ENCODE data around the gene KANSL1L. TPM values are rescaled to one million over a fixed set of nuclear protein-coding genes. Genes with fewer than 3 reads are reported as not detected.
"Not testable (repeated sequence)": the region's sequence is repeated elsewhere in the genome, so short reads cannot be mapped to it uniquely, and the experiment has no call there.

Gene KANSL1L
- total and polyA plus RNA-seq, 2 donors (not counting 1 experiment from before 2014, with no cell fraction given), result 7.3 to 26.1 TPM

DNA sequence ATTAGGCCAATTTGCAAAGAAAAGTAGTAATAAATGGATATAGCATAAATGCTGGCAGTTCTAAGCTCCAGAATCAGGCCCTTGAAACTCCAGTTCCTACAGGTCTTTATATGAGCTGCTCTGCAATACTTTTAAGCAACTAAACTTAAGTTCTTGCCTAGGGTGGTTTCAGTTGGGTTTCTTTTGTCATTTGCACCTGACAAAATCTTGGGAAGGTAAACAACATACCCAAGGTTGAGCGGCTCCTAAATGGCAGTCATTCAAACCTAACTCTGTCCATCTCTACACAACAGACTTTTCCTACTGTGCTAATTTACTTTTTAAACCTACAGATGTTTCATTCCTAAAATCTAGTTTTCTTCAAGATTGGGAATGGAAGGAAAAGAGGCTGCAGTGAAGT, 9.3 kb upstream of the KANSL1L start:
- no peaks in the 10 kb centered on the region for H3K36me3 ChIP-seq (ENCODE audit: control insufficient read depth, insufficient read depth, low read length)
- H3K27me3 ChIP-seq (ENCODE audit: control insufficient read depth, insufficient read depth, low read length), result no peaks in the 10 kb centered on the region
- no peak for DNase-seq (ENCODE audit: low read depth in 2 of 2)
- TF ChIP-seq, protein P1, sequence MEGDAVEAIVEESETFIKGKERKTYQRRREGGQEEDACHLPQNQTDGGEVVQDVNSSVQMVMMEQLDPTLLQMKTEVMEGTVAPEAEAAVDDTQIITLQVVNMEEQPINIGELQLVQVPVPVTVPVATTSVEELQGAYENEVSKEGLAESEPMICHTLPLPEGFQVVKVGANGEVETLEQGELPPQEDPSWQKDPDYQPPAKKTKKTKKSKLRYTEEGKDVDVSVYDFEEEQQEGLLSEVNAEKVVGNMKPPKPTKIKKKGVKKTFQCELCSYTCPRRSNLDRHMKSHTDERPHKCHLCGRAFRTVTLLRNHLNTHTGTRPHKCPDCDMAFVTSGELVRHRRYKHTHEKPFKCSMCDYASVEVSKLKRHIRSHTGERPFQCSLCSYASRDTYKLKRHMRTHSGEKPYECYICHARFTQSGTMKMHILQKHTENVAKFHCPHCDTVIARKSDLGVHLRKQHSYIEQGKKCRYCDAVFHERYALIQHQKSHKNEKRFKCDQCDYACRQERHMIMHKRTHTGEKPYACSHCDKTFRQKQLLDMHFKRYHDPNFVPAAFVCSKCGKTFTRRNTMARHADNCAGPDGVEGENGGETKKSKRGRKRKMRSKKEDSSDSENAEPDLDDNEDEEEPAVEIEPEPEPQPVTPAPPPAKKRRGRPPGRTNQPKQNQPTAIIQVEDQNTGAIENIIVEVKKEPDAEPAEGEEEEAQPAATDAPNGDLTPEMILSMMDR (conservative IDR thresholded peaks at IDR 0.05 in 1 of 2, IDR thresholded peaks at IDR 0.05 in 1 of 2; ENCODE audit: low read depth in 1 of 2, low read length in 2 of 2), result no peak
- TF ChIP-seq EZH2 (IDR thresholded peaks at IDR 0.05; ENCODE audit: low read length, missing control alignments), result no peak
- H4K20me1 ChIP-seq (ENCODE audit: control insufficient read depth, extremely low read depth, insufficient read depth, low read length), result no peaks in the 10 kb centered on the region
- no peaks in the 10 kb centered on the region for H3K9me3 ChIP-seq (ENCODE audit: control insufficient read depth, insufficient read depth, low read depth, low read length)
- H3K27ac ChIP-seq (ENCODE audit: insufficient read depth, low read length), result no peak overlapping the region
- H3K9ac ChIP-seq (ENCODE audit: insufficient read depth, low read length), result no peak overlapping the region
- H3K4me3 ChIP-seq (replicated peaks in 1 of 4; ENCODE audit: control extremely low read depth in 1 of 4, insufficient read depth in 1 of 4, low read depth in 3 of 4, low read length in 4 of 4), result no peak overlapping the region
- no peaks in the 10 kb centered on the region for H3K79me2 ChIP-seq (ENCODE audit: control insufficient read depth, insufficient read depth, low read length)
- H3K4me1 ChIP-seq (ENCODE audit: control insufficient read depth, extremely low read depth, insufficient read depth, low read length), result no peaks in the 10 kb centered on the region
- no peak overlapping the region for H3K4me2 ChIP-seq (ENCODE audit: extremely low read depth, insufficient read depth, low read length)
- H2AFZ ChIP-seq (ENCODE audit: low read length), result no peak overlapping the region

DNA sequence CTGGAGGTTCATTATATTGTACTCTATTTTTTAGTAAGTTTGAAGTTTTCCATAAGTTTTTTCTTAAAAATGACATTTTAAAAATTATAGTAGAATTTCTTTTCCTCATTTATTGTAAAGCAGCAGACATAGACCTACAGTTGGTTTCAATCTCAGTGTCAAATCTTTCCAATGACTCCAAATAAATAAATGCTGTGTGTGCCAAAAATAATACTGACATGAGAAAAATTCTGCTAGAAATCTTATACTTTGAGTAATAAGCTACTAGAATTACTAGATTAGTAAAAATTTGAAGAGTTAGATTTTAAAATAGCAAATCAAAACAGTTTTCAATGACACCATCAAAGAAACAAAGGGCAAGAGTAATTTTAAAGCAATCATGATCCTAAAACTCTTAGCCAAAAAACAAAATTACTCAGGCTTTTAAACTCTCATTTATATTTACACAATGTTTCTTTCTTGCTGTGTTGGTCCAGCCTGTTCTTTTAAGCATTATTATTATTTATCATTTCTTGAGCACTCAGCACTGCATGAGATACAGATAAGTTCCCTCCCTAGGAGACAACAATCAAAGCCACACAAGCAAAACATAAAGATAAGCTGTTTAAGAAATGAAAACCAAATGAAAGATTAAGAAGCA, 8.3 kb upstream of the KANSL1L start:
- no peak overlapping the region for H3K4me2 ChIP-seq (ENCODE audit: extremely low read depth, insufficient read depth, low read length)
- H3K9me3 ChIP-seq (ENCODE audit: control insufficient read depth, insufficient read depth, low read depth, low read length), result no peaks in the 10 kb centered on the region
- H3K27ac ChIP-seq (ENCODE audit: insufficient read depth, low read length), result no peak overlapping the region
- DNase-seq (ENCODE audit: low read depth in 2 of 2), result no peak
- no peak overlapping the region for H3K9ac ChIP-seq (ENCODE audit: insufficient read depth, low read length)
- H3K27me3 ChIP-seq (ENCODE audit: control insufficient read depth, insufficient read depth, low read length), result no peaks in the 10 kb centered on the region
- no peaks in the 10 kb centered on the region for H4K20me1 ChIP-seq (ENCODE audit: control insufficient read depth, extremely low read depth, insufficient read depth, low read length)
- H3K4me3 ChIP-seq (replicated peaks in 1 of 4; ENCODE audit: control extremely low read depth in 1 of 4, insufficient read depth in 1 of 4, low read depth in 3 of 4, low read length in 4 of 4), result no peak overlapping the region
- H3K79me2 ChIP-seq (ENCODE audit: control insufficient read depth, insufficient read depth, low read length), result no peaks in the 10 kb centered on the region
- no peaks in the 10 kb centered on the region for H3K4me1 ChIP-seq (ENCODE audit: control insufficient read depth, extremely low read depth, insufficient read depth, low read length)
- H3K36me3 ChIP-seq (ENCODE audit: control insufficient read depth, insufficient read depth, low read length), result no peaks in the 10 kb centered on the region
- H2AFZ ChIP-seq (ENCODE audit: low read length), result no peak overlapping the region
- no peak for TF ChIP-seq EZH2 (IDR thresholded peaks at IDR 0.05; ENCODE audit: low read length, missing control alignments)
- TF ChIP-seq, protein P1 (conservative IDR thresholded peaks at IDR 0.05 in 1 of 2, IDR thresholded peaks at IDR 0.05 in 1 of 2; ENCODE audit: low read depth in 1 of 2, low read length in 2 of 2), result no peak

GRCh38 chr2:210177769-210178168, 6.6 kb upstream of the KANSL1L start:
- Histone ChIP-seq H3K4me3 (replicated peaks in 1 of 4; ENCODE audit: control extremely low read depth in 1 of 4, insufficient read depth in 1 of 4, low read depth in 3 of 4, low read length in 4 of 4) (no peak overlapping the region), H3K27me3 (ENCODE audit: control insufficient read depth, insufficient read depth, low read length) (no peaks in the 10 kb centered on the region), H3K36me3 (ENCODE audit: control insufficient read depth, insufficient read depth, low read length) (no peaks in the 10 kb centered on the region), H3K4me2 (ENCODE audit: extremely low read depth, insufficient read depth, low read length) (no peak overlapping the region), H2AFZ (ENCODE audit: low read length) (no peak overlapping the region), H3K4me1 (ENCODE audit: control insufficient read depth, extremely low read depth, insufficient read depth, low read length) (no peaks in the 10 kb centered on the region), H3K79me2 (ENCODE audit: control insufficient read depth, insufficient read depth, low read length) (no peaks in the 10 kb centered on the region), H3K9me3 (ENCODE audit: control insufficient read depth, insufficient read depth, low read depth, low read length) (no peaks in the 10 kb centered on the region), H3K27ac (ENCODE audit: insufficient read depth, low read length) (no peak overlapping the region), H4K20me1 (ENCODE audit: control insufficient read depth, extremely low read depth, insufficient read depth, low read length) (no peaks in the 10 kb centered on the region), H3K9ac (ENCODE audit: insufficient read depth, low read length) (no peak overlapping the region)
- TF ChIP-seq EZH2 (IDR thresholded peaks at IDR 0.05; ENCODE audit: low read length, missing control alignments), result no peak
- TF ChIP-seq, protein P1 (conservative IDR thresholded peaks at IDR 0.05 in 1 of 2, IDR thresholded peaks at IDR 0.05 in 1 of 2; ENCODE audit: low read depth in 1 of 2, low read length in 2 of 2), result no peak
- DNase-seq (ENCODE audit: low read depth in 2 of 2), result no peak

- not testable (repeated sequence) for H3K27ac ChIP-seq (ENCODE audit: insufficient read depth, low read length); H3K9ac ChIP-seq (ENCODE audit: insufficient read depth, low read length)
Observed at GRCh38 chr2:210177115-210177514, 5.9 kb upstream of the KANSL1L start.

More at GRCh38 chr2:210177115-210177514, 5.9 kb upstream of the KANSL1L start:
- not testable (repeated sequence) for H3K79me2 ChIP-seq (ENCODE audit: control insufficient read depth, insufficient read depth, low read length); H3K36me3 ChIP-seq (ENCODE audit: control insufficient read depth, insufficient read depth, low read length); H2AFZ ChIP-seq (ENCODE audit: low read length); H3K4me2 ChIP-seq (ENCODE audit: extremely low read depth, insufficient read depth, low read length); H4K20me1 ChIP-seq (ENCODE audit: control insufficient read depth, extremely low read depth, insufficient read depth, low read length); H3K4me3 ChIP-seq (replicated peaks in 1 of 4; ENCODE audit: control extremely low read depth in 1 of 4, insufficient read depth in 1 of 4, low read depth in 3 of 4, low read length in 4 of 4); H3K9me3 ChIP-seq (ENCODE audit: control insufficient read depth, insufficient read depth, low read depth, low read length); DNase-seq (ENCODE audit: low read depth in 2 of 2); H3K27me3 ChIP-seq (ENCODE audit: control insufficient read depth, insufficient read depth, low read length); H3K4me1 ChIP-seq (ENCODE audit: control insufficient read depth, extremely low read depth, insufficient read depth, low read length)

Measured in fibroblast of lung (primary cell).